HepG2 (cell line): Measurements from ENCODE around the gene ALS2CL.

Experiments
- ARNT ChIP-seq: fragments of 450-650 bp; IDR thresholded peaks from 2 replicates; pipeline ENCODE4 v1.6.1; 2017
- BRCA1 ChIP-seq: sonication (generic); formaldehyde crosslinking; IDR thresholded peaks from 2 replicates; pipeline ENCODE4 v1.4.0; 2020; ENCODE audit warnings: missing genetic modification reagents
- CTCF ChIP-seq: sonication (generic); formaldehyde crosslinking; IDR thresholded peaks from 2 replicates; pipeline ENCODE4 v1.5.0; 2020; ENCODE audit warnings: mild to moderate bottlenecking, missing genetic modification reagents, moderate library complexity
- SNRNP70 ChIP-seq: fragments of 200-400 bp; formaldehyde crosslinking; IDR thresholded peaks from 2 replicates; pipeline ENCODE4 v1.6.1; 2017; ENCODE audit warnings: mild to moderate bottlenecking, low read depth, low read length, moderate library complexity
- TP53 ChIP-seq: sonication (generic); formaldehyde crosslinking; conservative IDR thresholded peaks from 2 replicates; pipeline ENCODE4 v1.4.0; 2020; ENCODE audit warnings: missing genetic modification reagents
- ZBTB26 ChIP-seq: IDR thresholded peaks from 2 replicates; pipeline ENCODE4 v1.6.1; 2016; ENCODE audit warnings: missing compliant biosample characterization, missing genetic modification reagents, borderline replicate concordance

DNA sequence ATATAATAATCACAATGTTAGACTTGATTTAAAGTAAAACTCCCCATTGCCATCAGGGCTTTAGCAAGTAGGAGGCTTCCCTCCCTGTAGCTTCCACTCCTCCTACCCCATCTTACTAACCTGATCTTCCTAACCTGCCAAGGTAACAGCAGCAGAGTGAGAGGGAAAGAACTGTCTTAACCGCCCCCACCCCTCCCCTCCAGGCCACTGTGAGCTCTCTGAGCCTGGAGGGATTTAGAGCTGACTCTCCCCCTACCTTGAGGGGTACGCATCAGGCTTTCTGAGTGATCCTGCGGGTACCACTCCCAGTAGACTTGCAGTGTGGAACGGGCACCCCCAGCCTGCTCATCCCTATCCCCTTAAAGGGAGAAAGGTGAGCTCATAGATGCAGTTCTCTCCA is 35.6 kb upstream of the ALS2CL start:
- TF ChIP-seq TP53 (CRISPR knock-in tag) = no peak
- no peak for TF ChIP-seq CTCF
- TF ChIP-seq SNRNP70 = no peak
- no peak for TF ChIP-seq ZBTB26 (CRISPR knock-in tag)
- TF ChIP-seq ARNT = no peak
- TF ChIP-seq BRCA1 (CRISPR knock-in tag) = no peak
